Stromal cell of bone marrow (primary cell): ENCODE results near the gene SLC22A17.
A peak's percentile ranks its signal among the peaks of the same experiment; 100 is the strongest.
"Not testable (repeated sequence)": the region's sequence is repeated elsewhere in the genome, so short reads cannot be mapped to it uniquely, and the experiment has no call there.

Source experiments
- DNase-seq: peaks from one replicate; pipeline ENCODE4 v3.0.0-alpha.2; 2012; ENCODE audit warnings: low read depth

Gene SLC22A17

GRCh38 chr14:23352506-23353432 lies at the start of gene SLC22A17:
Gene SLC22A17, minus strand, starts transcription at chr14:23352887.
- DNase-seq = peak; percentile 81

- no peak for DNase-seq
Measured at GRCh38 chr14:23401291-23401690, 48.6 kb upstream of the SLC22A17 start.

GRCh38 chr14:23400496-23401149 lies 47.9 kb upstream of the SLC22A17 start:
- not testable (repeated sequence) for DNase-seq

GRCh38 chr14:23399591-23399990 lies 46.9 kb upstream of the SLC22A17 start:
- no peak for DNase-seq

- DNase-seq = no peak
Measured at GRCh38 chr14:23399136-23399535, 46.4 kb upstream of the SLC22A17 start.

GRCh38 chr14:23398348-23398747 lies 45.7 kb upstream of the SLC22A17 start:
- DNase-seq = no peak

GRCh38 chr14:23396781-23397407 lies 44.2 kb upstream of the SLC22A17 start:
- DNase-seq = no peak

GRCh38 chr14:23396126-23396525 lies 43.4 kb upstream of the SLC22A17 start:
- no peak for DNase-seq

- no peak for DNase-seq
Measured at GRCh38 chr14:23392613-23393012, 39.9 kb upstream of the SLC22A17 start.

GRCh38 chr14:23389871-23390270 lies 37.2 kb upstream of the SLC22A17 start:
- DNase-seq = not testable (repeated sequence)

GRCh38 chr14:23389396-23389795 lies 36.7 kb upstream of the SLC22A17 start:
- no peak for DNase-seq

- no peak for DNase-seq
Measured at GRCh38 chr14:23388996-23389395, 36.3 kb upstream of the SLC22A17 start.

GRCh38 chr14:23387916-23388882 lies 35.5 kb upstream of the SLC22A17 start:
- DNase-seq = no peak

- no peak for DNase-seq
Measured at GRCh38 chr14:23386999-23387398, 34.3 kb upstream of the SLC22A17 start.

GRCh38 chr14:23386266-23386657 lies 33.6 kb upstream of the SLC22A17 start:
- DNase-seq = not testable (repeated sequence)

GRCh38 chr14:23385642-23386265 lies 33.1 kb upstream of the SLC22A17 start:
- no peak for DNase-seq

GRCh38 chr14:23385244-23385641 lies 32.6 kb upstream of the SLC22A17 start:
- no peak for DNase-seq

- DNase-seq = no peak
Measured at GRCh38 chr14:23384364-23385080, 31.8 kb upstream of the SLC22A17 start.

GRCh38 chr14:23382731-23383440 lies 30.2 kb upstream of the SLC22A17 start:
- DNase-seq = no peak

GRCh38 chr14:23382276-23382675 lies 29.6 kb upstream of the SLC22A17 start:
- DNase-seq = no peak
